HCT116 (cell line): ENCODE data around the gene SLC22A23. TPM values are rescaled to one million over a fixed set of nuclear protein-coding genes. Genes with fewer than 3 reads are reported as not detected.
A peak's percentile ranks its signal among the peaks of the same experiment; 100 is the strongest.

ENCODE experiments used
- ATAC-seq: fragments of 200-7000 bp; cut with Tn5 transposase; 2 replicates; pipeline ENCODE4 v1.9.1; 2020; ENCODE audit warnings: mild to moderate bottlenecking, moderate library complexity
- BruUV-seq: library from RNA; stranded (reverse); fragments of 400-500 nt; replicated peaks from 2 replicates; lab custom pipeline; 2021; lab: Mats Ljungman, UMichigan
- CTCF ChIA-PET: fragments of 300-600 bp; sonication (Branson Sonifier 250); formaldehyde crosslinking; loops from one replicate; lab custom pipeline; 2021; ENCODE audit warnings: antibody characterized with exemption; lab: Charles Lee
- POLR2A ChIA-PET: fragments of 300-600, 350-600 bp; sonication (Branson Sonifier 250); formaldehyde crosslinking; loops from one replicate; lab custom pipeline; 2021; ENCODE audit warnings: antibody characterized with exemption; lab: Charles Lee
- RAD21 ChIA-PET, 2 experiments: fragments of 300-600 bp; sonication (Branson Sonifier 250); formaldehyde crosslinking; loops; one replicate each; lab custom pipeline; 2023; ENCODE audit warnings: low total read pairs in 2 of 2; ENCODE audit not compliant: uncharacterized antibody in 2 of 2, unreplicated experiment in 2 of 2, low non-redundant PET in 1 of 2; lab: Charles Lee
- DNase-seq: peaks from one replicate; pipeline ENCODE4 v3.0.0-alpha.2; 2010; ENCODE audit warnings: low read depth, low spot score
- H2AFZ ChIP-seq: fragments of 200-600 bp; shearing (Covaris generic), sonication (generic); 2 replicates; pipeline ENCODE4 v1.6.1; 2017; ENCODE audit warnings: low read depth, mixed run types, mixed read lengths, antibody characterized with exemption, low read length; ENCODE audit not compliant: poor library complexity, severe bottlenecking
- H3K27ac ChIP-seq: 2 replicates; pipeline ENCODE4 v1.5.1; 2012; ENCODE audit warnings: low read depth, low read length
- H3K27me3 ChIP-seq: fragments of 200-600 bp; sonication (generic); 2 replicates; pipeline ENCODE4 v1.6.1; 2016; ENCODE audit warnings: mixed run types, low read length, mixed read lengths; ENCODE audit not compliant: insufficient read depth
- H3K36me3 ChIP-seq, 2 experiments: fragments of 200-500 bp in 1 of 2; fragments of 200-600 bp in 1 of 2; sonication (Bioruptor generic) in 1 of 2; sonication (generic) in 1 of 2; 2 replicates each; pipeline versions ENCODE4 v1.5.1 to v1.6.1; 2014 to 2016; ENCODE audit warnings: low read length in 2 of 2, inconsistent platforms in 1 of 2, mixed read lengths in 1 of 2, mixed run types in 1 of 2; ENCODE audit not compliant: insufficient read depth in 2 of 2, control insufficient read depth in 1 of 2
- H3K4me1 ChIP-seq, 2 experiments: fragments of 200-600 bp in 1 of 2; sonication (generic) in 1 of 2; 2 replicates each; pipeline versions ENCODE4 v1.5.1 to v1.6.1; 2012 to 2017; ENCODE audit warnings: low read length in 2 of 2, inconsistent platforms in 1 of 2, mild to moderate bottlenecking in 1 of 2, mixed read lengths in 1 of 2, mixed run types in 1 of 2, moderate library complexity in 1 of 2; ENCODE audit not compliant: insufficient read depth in 2 of 2, control insufficient read depth in 1 of 2
- H3K4me2 ChIP-seq: fragments of 200-600 bp; sonication (generic); 2 replicates; pipeline ENCODE4 v1.6.1; 2017; ENCODE audit warnings: mixed run types, low read length, mixed read lengths
- H3K4me3 ChIP-seq, 2 experiments: fragments of 200-600 bp in 1 of 2; sonication (generic) in 1 of 2; replicated peaks in 1 of 2; 2 replicates each; pipeline ENCODE4 v1.5.1; 2011 to 2016; ENCODE audit warnings: low read length in 2 of 2, control low read depth in 1 of 2, low read depth in 1 of 2, mild to moderate bottlenecking in 1 of 2, mixed read lengths in 1 of 2, mixed run types in 1 of 2
- H3K79me2 ChIP-seq: fragments of 200-600 bp; sonication (generic); 2 replicates; pipeline ENCODE4 v1.6.1; 2017; ENCODE audit warnings: mild to moderate bottlenecking, mixed run types, low read length, moderate library complexity, mixed read lengths; ENCODE audit not compliant: insufficient read depth
- H3K9ac ChIP-seq: fragments of 200-600 bp; sonication (generic); 2 replicates; pipeline ENCODE4 v1.6.1; 2016; ENCODE audit warnings: low read length, mixed read lengths
- H3K9me2 ChIP-seq: fragments of 200-600 bp; sonication (generic), shearing (Covaris generic); 2 replicates; pipeline ENCODE4 v1.6.1; 2017; ENCODE audit warnings: mixed run types, mild to moderate bottlenecking, moderate library complexity; ENCODE audit not compliant: insufficient read depth
- H3K9me3 ChIP-seq, 2 experiments: fragments of 200-500 bp in 1 of 2; fragments of 200-600 bp in 1 of 2; sonication (Bioruptor generic) in 1 of 2; sonication (generic) in 1 of 2; 2 replicates each; pipeline ENCODE4 v1.6.1; 2014 to 2017; ENCODE audit warnings: low read length in 2 of 2, mixed read lengths in 2 of 2, inconsistent platforms in 1 of 2, low read depth in 1 of 2, mild to moderate bottlenecking in 1 of 2, mixed run types in 1 of 2, moderate library complexity in 1 of 2; ENCODE audit not compliant: control insufficient read depth in 1 of 2, insufficient read depth in 1 of 2
- H4K20me1 ChIP-seq: fragments of 200-600 bp; sonication (generic), shearing (Covaris generic); 2 replicates; pipeline ENCODE4 v1.6.1; 2017; ENCODE audit warnings: mixed run types, mild to moderate bottlenecking, moderate library complexity; ENCODE audit not compliant: insufficient read depth
- ATF3 ChIP-seq: IDR thresholded peaks from 2 replicates; pipeline ENCODE4 v1.6.1; 2012
- CBX3 ChIP-seq: IDR thresholded peaks from 2 replicates; pipeline ENCODE4 v1.6.1; 2012; ENCODE audit warnings: low read depth
- CEBPB ChIP-seq: IDR thresholded peaks from 2 replicates; pipeline ENCODE4 v1.6.1; 2012; ENCODE audit warnings: low read depth
- EGR1 ChIP-seq: IDR thresholded peaks from 2 replicates; pipeline ENCODE4 v1.6.1; 2012; ENCODE audit warnings: low read depth
- ELF1 ChIP-seq: IDR thresholded peaks from 2 replicates; pipeline ENCODE4 v1.6.1; 2012; ENCODE audit warnings: low read depth, borderline replicate concordance
- EZH2 ChIP-seq: fragments of 200-600 bp; sonication (generic); IDR thresholded peaks from 2 replicates; pipeline ENCODE4 v1.6.1; 2017; ENCODE audit warnings: antibody characterized with exemption, mixed run types
- EZH2phosphoT487 ChIP-seq: fragments of 200-600 bp; IDR thresholded peaks from 2 replicates; pipeline ENCODE4 v1.6.1; 2018; ENCODE audit warnings: antibody characterized with exemption, borderline replicate concordance
- FOSL1 ChIP-seq: IDR thresholded peaks from 2 replicates; pipeline ENCODE4 v1.6.1; 2012; ENCODE audit warnings: low read depth
- JUND ChIP-seq: IDR thresholded peaks from 2 replicates; pipeline ENCODE4 v1.6.1; 2012
- POLR2A ChIP-seq: IDR thresholded peaks from 2 replicates; pipeline ENCODE4 v1.7.0; 2011; ENCODE audit warnings: borderline replicate concordance; ENCODE audit not compliant: insufficient read depth, insufficient read length; ENCODE audit errors: extremely low read depth
- SIN3A ChIP-seq: IDR thresholded peaks from 2 replicates; pipeline ENCODE4 v1.6.1; 2012; ENCODE audit warnings: low read depth
- SP1 ChIP-seq: IDR thresholded peaks from 2 replicates; pipeline ENCODE4 v1.6.1; 2012; ENCODE audit warnings: low read depth
- TCF7L2 ChIP-seq: IDR thresholded peaks from 2 replicates; pipeline ENCODE4 v1.7.0; 2011; ENCODE audit warnings: borderline replicate concordance, inconsistent platforms; ENCODE audit not compliant: insufficient read depth, insufficient read length; ENCODE audit errors: extremely low read depth
- YY1 ChIP-seq: IDR thresholded peaks from 2 replicates; pipeline ENCODE4 v1.6.1; 2011; ENCODE audit warnings: low read length, low read depth, moderate library complexity, mild to moderate bottlenecking; ENCODE audit not compliant: insufficient replicate concordance; ENCODE audit errors: extremely low read depth
- ZFX ChIP-seq: fragments of 450-650 bp; IDR thresholded peaks from 2 replicates; pipeline ENCODE4 v1.6.1; 2017
- ZNF274 ChIP-seq: fragments of 200-500 bp; sonication (Bioruptor generic); IDR thresholded peaks from 2 replicates; pipeline ENCODE4 v1.6.1; 2014; ENCODE audit warnings: mild to moderate bottlenecking, low read depth, low read length, inconsistent platforms
- intact Hi-C: fragments of 100-400 bp; cut with micrococcal nuclease; formaldehyde crosslinking; loops from 2 replicates; pipeline ENCODE4 v1.10.0; 2022
- total RNA-seq: library from RNA; stranded (reverse); gene quantifications from one replicate; pipeline ENCODE4 v1.2.1, GENCODE V29; 2021; ENCODE audit not compliant: unreplicated experiment
- TF ChIP-seq, protein P1 (sequence below): IDR thresholded peaks from 2 replicates; pipeline ENCODE4 v1.6.1; 2012
- TF ChIP-seq, protein P2 (sequence below): IDR thresholded peaks from 2 replicates; pipeline ENCODE4 v1.6.1; 2012; ENCODE audit warnings: low read depth

SLC22A23 gene
- total RNA-seq, 1 experiment from 2014 or later = 11.5 TPM

- DNase-seq (no peak), ATAC-seq (no peak)
- POLR2A ChIA-PET = no interaction called here
- Histone ChIP-seq H4K20me1 (no peaks in the 10 kb centered on the region), H3K79me2 (no peaks in the 10 kb centered on the region; the same call in 1 of the 2 replicates), H3K36me3 (no peaks in the 10 kb centered on the region), H2AFZ (no peak overlapping the region), H3K9me2 (no peaks in the 10 kb centered on the region), H3K9me3 (no peaks in the 10 kb centered on the region), H3K27me3 (no peaks in the 10 kb centered on the region), H3K4me1 (peaks cover 54 to 74% of the 10 kb centered on the region in 2 experiments), H3K4me2 (peak overlapping the region; percentile 58), H3K27ac (no peak overlapping the region; the same call in 1 of the 2 replicates), H3K4me3 (no peak overlapping the region), H3K9ac (no peak overlapping the region)
- TF ChIP-seq ZNF274 = no peak
- no peak for TF ChIP-seq YY1
- TF ChIP-seq SP1 = 0 out of 2 replicates have a peak, but pooled peaks have one; percentile 20
- no peak for TF ChIP-seq EZH2phosphoT487
- TF ChIP-seq JUND = peak; percentile 44; the same call in 1 of the 2 replicates
- TF ChIP-seq POLR2A = no peak
- peak; percentile 14; the same call in 1 of the 2 replicates for TF ChIP-seq CBX3
- TF ChIP-seq FOSL1 = peak; percentile 31; the same call in 1 of the 2 replicates
- CTCF ChIA-PET = no interaction called here
- intact Hi-C loops = no loop called here
- RAD21 ChIA-PET = no interaction called here
- no TSS peak for BruUV-seq
Measured at GRCh38 chr6:3376893-3377535, 79.8 kb downstream of the SLC22A23 start.

- H3K27ac ChIP-seq = no peak overlapping the region
- H2AFZ ChIP-seq = no peak overlapping the region
- POLR2A ChIA-PET = no interaction called here
- intact Hi-C loops = no loop called here
- CTCF ChIA-PET = no interaction called here
- no peak overlapping the region for H3K9ac ChIP-seq
- H3K4me2 ChIP-seq = 0 out of 2 replicates have a peak overlapping the region, but pooled peaks have one; percentile 58
- DNase-seq (no peak), ATAC-seq (no peak)
- RAD21 ChIA-PET = no interaction called here
- H3K9me3 ChIP-seq = no peaks in the 10 kb centered on the region
- no peaks in the 10 kb centered on the region for H3K9me2 ChIP-seq
- no peak overlapping the region for H3K4me3 ChIP-seq
- H3K4me1 ChIP-seq = peaks cover 45 to 65% of the 10 kb centered on the region in 2 experiments
- no peaks in the 10 kb centered on the region; the same call in 1 of the 2 replicates for H3K79me2 ChIP-seq
- H3K36me3 ChIP-seq = no peaks in the 10 kb centered on the region
- H3K27me3 ChIP-seq = no peaks in the 10 kb centered on the region
- no peaks in the 10 kb centered on the region for H4K20me1 ChIP-seq
- BruUV-seq = no TSS peak
- no peak for TF ChIP-seq EGR1
- TF ChIP-seq, protein P1, sequence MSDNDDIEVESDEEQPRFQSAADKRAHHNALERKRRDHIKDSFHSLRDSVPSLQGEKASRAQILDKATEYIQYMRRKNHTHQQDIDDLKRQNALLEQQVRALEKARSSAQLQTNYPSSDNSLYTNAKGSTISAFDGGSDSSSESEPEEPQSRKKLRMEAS = no peak
- TF ChIP-seq POLR2A = no peak
- TF ChIP-seq EZH2phosphoT487 = no peak
- TF ChIP-seq ATF3 = no peak
- TF ChIP-seq SIN3A = no peak
- no peak for TF ChIP-seq FOSL1
- TF ChIP-seq SP1 = no peak
- TF ChIP-seq ELF1 = no peak
- TF ChIP-seq CEBPB = no peak
- no peak for TF ChIP-seq EZH2
- TF ChIP-seq, protein P2, sequence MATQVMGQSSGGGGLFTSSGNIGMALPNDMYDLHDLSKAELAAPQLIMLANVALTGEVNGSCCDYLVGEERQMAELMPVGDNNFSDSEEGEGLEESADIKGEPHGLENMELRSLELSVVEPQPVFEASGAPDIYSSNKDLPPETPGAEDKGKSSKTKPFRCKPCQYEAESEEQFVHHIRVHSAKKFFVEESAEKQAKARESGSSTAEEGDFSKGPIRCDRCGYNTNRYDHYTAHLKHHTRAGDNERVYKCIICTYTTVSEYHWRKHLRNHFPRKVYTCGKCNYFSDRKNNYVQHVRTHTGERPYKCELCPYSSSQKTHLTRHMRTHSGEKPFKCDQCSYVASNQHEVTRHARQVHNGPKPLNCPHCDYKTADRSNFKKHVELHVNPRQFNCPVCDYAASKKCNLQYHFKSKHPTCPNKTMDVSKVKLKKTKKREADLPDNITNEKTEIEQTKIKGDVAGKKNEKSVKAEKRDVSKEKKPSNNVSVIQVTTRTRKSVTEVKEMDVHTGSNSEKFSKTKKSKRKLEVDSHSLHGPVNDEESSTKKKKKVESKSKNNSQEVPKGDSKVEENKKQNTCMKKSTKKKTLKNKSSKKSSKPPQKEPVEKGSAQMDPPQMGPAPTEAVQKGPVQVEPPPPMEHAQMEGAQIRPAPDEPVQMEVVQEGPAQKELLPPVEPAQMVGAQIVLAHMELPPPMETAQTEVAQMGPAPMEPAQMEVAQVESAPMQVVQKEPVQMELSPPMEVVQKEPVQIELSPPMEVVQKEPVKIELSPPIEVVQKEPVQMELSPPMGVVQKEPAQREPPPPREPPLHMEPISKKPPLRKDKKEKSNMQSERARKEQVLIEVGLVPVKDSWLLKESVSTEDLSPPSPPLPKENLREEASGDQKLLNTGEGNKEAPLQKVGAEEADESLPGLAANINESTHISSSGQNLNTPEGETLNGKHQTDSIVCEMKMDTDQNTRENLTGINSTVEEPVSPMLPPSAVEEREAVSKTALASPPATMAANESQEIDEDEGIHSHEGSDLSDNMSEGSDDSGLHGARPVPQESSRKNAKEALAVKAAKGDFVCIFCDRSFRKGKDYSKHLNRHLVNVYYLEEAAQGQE = no peak
- TF ChIP-seq YY1 = no peak
- no peak for TF ChIP-seq TCF7L2
- no peak for TF ChIP-seq ZFX
Measured at GRCh38 chr6:3376064-3376463, 80.8 kb downstream of the SLC22A23 start.
